IPS-15b (cell line): ENCODE data around the gene MTERF2.

ENCODE experiments used
- H3K27me3 ChIP-seq: one replicate; pipeline ENCODE4 v1.6.1; 2013; ENCODE audit warnings: low read length; ENCODE audit not compliant: control insufficient read depth, insufficient read depth
- H3K36me3 ChIP-seq: one replicate; pipeline ENCODE4 v1.6.1; 2013; ENCODE audit warnings: low read length; ENCODE audit not compliant: control insufficient read depth, insufficient read depth
- H3K4me1 ChIP-seq: one replicate; pipeline ENCODE4 v1.6.1; 2013; ENCODE audit warnings: mild to moderate bottlenecking, low read length; ENCODE audit not compliant: control insufficient read depth, insufficient read depth
- H3K4me3 ChIP-seq: one replicate; pipeline ENCODE4 v1.5.1; 2013; ENCODE audit warnings: low read depth, low read length
- H3K9ac ChIP-seq: one replicate; pipeline ENCODE4 v1.6.1; 2013; ENCODE audit warnings: low read depth, mild to moderate bottlenecking, low read length
- H3K9me3 ChIP-seq: one replicate; pipeline ENCODE4 v1.6.1; 2013; ENCODE audit warnings: mild to moderate bottlenecking, low read length; ENCODE audit not compliant: control insufficient read depth, insufficient read depth

The MTERF2 gene

DNA sequence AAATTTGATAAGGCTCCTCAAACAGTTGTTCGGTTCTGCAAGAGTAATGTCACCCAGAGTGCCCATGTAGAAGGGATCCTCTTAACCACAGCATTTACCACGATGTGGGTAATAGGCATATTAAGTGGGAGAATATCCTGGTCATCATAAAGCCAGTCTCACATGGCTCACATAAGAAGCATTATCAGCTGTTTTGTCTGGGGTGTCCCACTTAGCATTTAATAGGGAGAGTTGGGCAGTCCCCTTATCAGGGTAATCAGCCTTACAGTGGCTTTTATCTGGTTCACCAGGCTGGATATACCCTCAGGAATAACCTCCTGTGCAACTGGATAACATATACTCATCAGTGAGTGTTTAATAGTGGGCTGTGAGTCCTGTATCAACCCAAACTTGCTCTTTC is 44.2 kb downstream of the MTERF2 start:
- Histone ChIP-seq H3K4me3 (no peak overlapping the region), H3K9me3 (no peaks in the 10 kb centered on the region), H3K9ac (no peak overlapping the region), H3K36me3 (no peaks in the 10 kb centered on the region), H3K27me3 (no peaks in the 10 kb centered on the region), H3K4me1 (no peaks in the 10 kb centered on the region)

DNA sequence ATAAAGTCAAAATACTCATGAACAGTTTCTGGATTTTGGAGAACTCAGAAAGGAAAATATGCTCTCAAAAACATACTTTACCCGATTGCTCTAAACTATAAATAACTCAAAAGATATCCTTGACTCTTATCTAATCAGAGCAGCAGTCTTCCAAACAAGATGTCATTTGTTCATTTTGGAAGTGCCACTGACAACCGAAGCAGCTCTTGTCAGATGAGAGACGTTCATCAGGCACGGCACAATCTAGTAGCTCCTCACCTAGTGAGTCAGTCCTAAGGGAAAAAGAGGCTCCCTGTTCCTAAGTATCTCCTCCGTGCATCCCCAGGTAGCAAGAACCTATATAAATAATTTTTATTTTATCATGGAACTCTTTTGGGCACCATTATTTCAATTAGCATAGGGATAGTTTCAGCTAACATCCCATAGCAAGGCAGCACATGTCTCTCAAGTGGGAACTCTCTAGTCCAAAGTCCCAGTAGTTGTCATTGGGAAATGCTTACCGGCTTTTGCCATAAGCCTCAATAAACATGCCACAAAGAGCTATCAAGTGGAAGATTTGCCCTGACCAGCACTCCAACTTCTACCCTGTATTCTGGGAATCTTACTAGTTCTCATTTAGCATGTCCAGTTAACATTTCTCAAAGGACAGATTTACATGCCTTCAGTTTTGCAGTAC is 45.3 kb downstream of the MTERF2 start:
- no peaks in the 10 kb centered on the region for H3K36me3 ChIP-seq
- H3K4me3 ChIP-seq, result no peak overlapping the region
- no peaks in the 10 kb centered on the region for H3K9me3 ChIP-seq
- no peaks in the 10 kb centered on the region for H3K4me1 ChIP-seq
- H3K9ac ChIP-seq, result no peak overlapping the region
- H3K27me3 ChIP-seq, result no peaks in the 10 kb centered on the region

DNA sequence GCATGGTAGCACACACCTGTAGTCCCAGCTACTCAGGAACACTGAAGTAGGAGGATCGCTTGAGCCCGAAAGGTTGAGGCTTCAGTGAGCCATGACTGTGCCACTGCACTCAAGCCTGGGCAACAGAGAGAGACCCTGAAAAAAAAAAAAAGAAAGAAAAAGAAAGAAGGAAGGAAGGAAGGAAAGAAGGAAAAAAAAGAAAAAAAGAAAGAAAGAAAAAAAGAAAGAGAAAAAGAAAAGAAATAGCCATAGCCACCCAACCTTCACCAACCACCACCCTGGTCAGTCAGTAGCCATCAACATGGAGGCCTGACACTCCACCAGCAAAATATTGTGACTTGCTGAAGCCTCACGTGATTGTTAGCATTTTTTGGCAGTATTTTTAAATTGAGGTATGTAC is 52.7 kb downstream of the MTERF2 start:
- H3K36me3 ChIP-seq, result no peaks in the 10 kb centered on the region
- no peaks in the 10 kb centered on the region for H3K27me3 ChIP-seq
- no peaks in the 10 kb centered on the region for H3K9me3 ChIP-seq
- no peaks in the 10 kb centered on the region for H3K4me1 ChIP-seq
- H3K4me3 ChIP-seq, result no peak overlapping the region
- H3K9ac ChIP-seq, result no peak overlapping the region
